GM23338 (cell line): ENCODE data around the gene CNNM4. TPM values are rescaled to one million over a fixed set of nuclear protein-coding genes. Genes with fewer than 3 reads are reported as not detected.

Source experiments
- ATAC-seq: fragments of 200-7000 bp; cut with Tn5 transposase; 3 replicates; pipeline ENCODE4 v1.9.1; 2020
- DNase-seq: peaks from one replicate; pipeline ENCODE4 v3.0.0-alpha.2; 2015; ENCODE audit warnings: low spot score
- H2AFZ ChIP-seq: fragments of 200-600 bp; sonication (generic); 2 replicates; pipeline ENCODE4 v1.8.0; 2016; ENCODE audit warnings: antibody characterized with exemption, mild to moderate bottlenecking, moderate library complexity
- H3F3A ChIP-seq: fragments of 200-600 bp; sonication (generic); replicated peaks from 2 replicates; pipeline ENCODE4 v1.8.0; 2017; ENCODE audit warnings: antibody characterized with exemption, mixed run types, low read depth
- H3K27ac ChIP-seq: fragments of 200-600 bp; sonication (generic); 2 replicates; pipeline ENCODE4 v1.6.1; 2016; ENCODE audit warnings: low read depth
- H3K27me3 ChIP-seq: fragments of 200-600 bp; sonication (generic); 2 replicates; pipeline ENCODE4 v1.8.0; 2016; ENCODE audit warnings: mild to moderate bottlenecking, mixed run types, moderate library complexity; ENCODE audit not compliant: insufficient read depth
- H3K36me3 ChIP-seq: fragments of 200-600 bp; sonication (generic); 2 replicates; pipeline ENCODE4 v1.8.0; 2016; ENCODE audit warnings: mild to moderate bottlenecking; ENCODE audit not compliant: insufficient read depth
- H3K4me1 ChIP-seq: fragments of 200-600 bp; sonication (generic); 2 replicates; pipeline ENCODE4 v1.8.0; 2016; ENCODE audit warnings: mild to moderate bottlenecking, moderate library complexity; ENCODE audit not compliant: insufficient read depth
- H3K4me2 ChIP-seq: fragments of 200-600 bp; sonication (generic); 2 replicates; pipeline ENCODE4 v1.7.1; 2017; ENCODE audit warnings: mixed run types
- H3K4me3 ChIP-seq: fragments of 200-600 bp; sonication (generic); 2 replicates; pipeline ENCODE4 v1.6.1; 2016; ENCODE audit warnings: mixed run types
- H3K79me2 ChIP-seq: fragments of 200-600 bp; sonication (generic); replicated peaks from 2 replicates; pipeline ENCODE4 v1.8.0; 2017; ENCODE audit warnings: mild to moderate bottlenecking; ENCODE audit not compliant: insufficient read depth
- H3K9me2 ChIP-seq: fragments of 200-600 bp; sonication (generic); 2 replicates; pipeline ENCODE4 v1.8.0; 2017; ENCODE audit not compliant: insufficient read depth
- H4K20me1 ChIP-seq: fragments of 200-600 bp; sonication (generic); replicated peaks from 2 replicates; pipeline ENCODE4 v1.8.0; 2017; ENCODE audit warnings: mild to moderate bottlenecking; ENCODE audit not compliant: insufficient read depth
- H3K27ac Mint-ChIP-seq: 2 replicates; pipeline ENCODE4 v1.8.0; 2020; ENCODE audit warnings: inconsistent platforms, mild to moderate bottlenecking, moderate library complexity, mixed read lengths
- H3K27me3 Mint-ChIP-seq: 3 replicates; pipeline ENCODE4 v1.8.0; 2022; ENCODE audit warnings: low read depth, mild to moderate bottlenecking, moderate library complexity, mixed read lengths, inconsistent platforms; ENCODE audit not compliant: insufficient read depth, poor library complexity
- H3K36me3 Mint-ChIP-seq: 3 replicates; pipeline ENCODE4 v1.8.0; 2021; ENCODE audit warnings: low read depth, mild to moderate bottlenecking, inconsistent platforms, moderate library complexity, mixed read lengths
- H3K4me1 Mint-ChIP-seq: 3 replicates; pipeline ENCODE4 v1.8.0; 2020; ENCODE audit warnings: mild to moderate bottlenecking, inconsistent platforms, mixed read lengths
- H3K4me3 Mint-ChIP-seq: 3 replicates; pipeline ENCODE4 v1.8.0; 2021; ENCODE audit warnings: moderate library complexity, mild to moderate bottlenecking, inconsistent platforms, mixed read lengths
- H3K9me3 Mint-ChIP-seq: 3 replicates; pipeline ENCODE4 v1.8.0; 2020; ENCODE audit warnings: moderate library complexity, mild to moderate bottlenecking, inconsistent platforms, mixed read lengths
- polyA plus RNA-seq: library from polyadenylated mRNA; unstranded; fragments of >200 nt; fragmentation: Nextera tagmentation; extraction: Ambion mirVana; gene quantifications from 2 replicates; pipeline ENCODE4 v1.2.1, GENCODE V29; 2016
- total RNA-seq: library from RNA; depleted of rRNA; stranded (reverse); fragments of >200 nt; shearing (Covaris generic); gene quantifications from 2 replicates; pipeline ENCODE4 v1.2.3, GENCODE V29; 2014
- TF ChIP-seq, protein P1 (sequence below): IDR thresholded peaks from one replicate; pipeline ENCODE4 v1.6.1; 2018; ENCODE audit warnings: antibody characterized with exemption; ENCODE audit not compliant: unreplicated experiment
- TF ChIP-seq, protein P2 (sequence below), 2 experiments: fragments of 200-600 bp in 1 of 2; sonication (generic) in 1 of 2; conservative IDR thresholded peaks; 2 replicates each; pipeline versions ENCODE4 v1.5.1 to v1.6.1; 2016 to 2017; ENCODE audit warnings: antibody characterized with exemption in 2 of 2, low read depth in 2 of 2, mild to moderate bottlenecking in 2 of 2, moderate library complexity in 1 of 2
- TF ChIP-seq, protein P3 (sequence below): fragments of 250-450 bp; sonication (Bioruptor Pico); IDR thresholded peaks from 2 replicates; pipeline ENCODE4 v1.5.0; 2020; ENCODE audit warnings: mild to moderate bottlenecking, moderate library complexity

Gene CNNM4
- total and polyA plus RNA-seq, 2 experiments from 2014 or later: 2.9 to 12.9 TPM

DNA sequence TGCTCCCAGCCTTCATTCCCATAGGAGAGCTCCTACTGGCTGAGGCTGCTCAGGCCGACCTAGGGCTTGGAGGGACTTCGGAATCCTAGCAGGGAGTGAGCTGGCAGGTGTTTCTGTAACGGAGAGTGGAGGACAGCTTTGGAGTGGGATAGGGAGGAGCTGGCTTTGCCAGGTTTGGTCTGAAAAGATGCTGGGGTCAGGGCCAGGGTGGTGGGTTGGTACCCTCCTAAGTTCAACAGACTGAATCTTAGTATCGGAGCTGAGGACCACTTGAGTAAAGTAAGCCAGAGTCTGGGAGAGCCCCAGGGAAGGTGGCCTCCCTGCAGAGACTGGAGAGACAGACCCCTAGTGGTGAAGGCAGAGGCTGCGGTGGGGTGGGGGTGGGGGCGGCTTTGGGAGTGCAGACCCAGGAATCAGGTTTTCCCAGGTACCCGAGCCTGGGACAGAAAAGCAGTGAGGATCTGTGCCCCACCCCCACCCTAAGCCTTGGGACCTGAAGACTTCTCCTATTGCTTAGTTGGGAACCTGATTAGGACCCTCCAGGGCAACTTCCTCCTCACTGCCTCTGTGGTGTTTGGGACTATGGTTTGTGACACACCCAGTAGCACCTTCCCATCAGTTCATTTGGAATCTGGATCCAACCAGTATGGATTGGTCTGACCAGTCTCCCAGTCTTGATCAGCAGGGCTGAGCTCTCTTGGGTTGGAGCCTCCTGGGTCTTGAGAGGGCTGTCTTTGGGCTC, 3.0 kb downstream of the CNNM4 start:
- Mint-ChIP-seq H3K27me3 (peaks cover 18% of the 10 kb centered on the region), H3K4me3 (peak overlapping the region; percentile 67), H3K4me1 (peaks cover 49% of the 10 kb centered on the region), H3K36me3 (no peaks in the 10 kb centered on the region), H3K27ac (peak overlapping the region; percentile 50; the same call in 1 of the 2 replicates), H3K9me3 (no peaks in the 10 kb centered on the region)
- H2AFZ ChIP-seq: peak overlapping the region; percentile 32; the same call in 1 of the 2 replicates
- ATAC-seq (peak; percentile 39), DNase-seq (peak; percentile 77)
- peak overlapping the region; percentile 72 for H3K27ac ChIP-seq
- H3K9me2 ChIP-seq: peaks cover 4% of the 10 kb centered on the region; the same call in 1 of the 2 replicates
- peaks cover 9% of the 10 kb centered on the region; the same call in 1 of the 2 replicates for H3K27me3 ChIP-seq
- TF ChIP-seq, protein P1, sequence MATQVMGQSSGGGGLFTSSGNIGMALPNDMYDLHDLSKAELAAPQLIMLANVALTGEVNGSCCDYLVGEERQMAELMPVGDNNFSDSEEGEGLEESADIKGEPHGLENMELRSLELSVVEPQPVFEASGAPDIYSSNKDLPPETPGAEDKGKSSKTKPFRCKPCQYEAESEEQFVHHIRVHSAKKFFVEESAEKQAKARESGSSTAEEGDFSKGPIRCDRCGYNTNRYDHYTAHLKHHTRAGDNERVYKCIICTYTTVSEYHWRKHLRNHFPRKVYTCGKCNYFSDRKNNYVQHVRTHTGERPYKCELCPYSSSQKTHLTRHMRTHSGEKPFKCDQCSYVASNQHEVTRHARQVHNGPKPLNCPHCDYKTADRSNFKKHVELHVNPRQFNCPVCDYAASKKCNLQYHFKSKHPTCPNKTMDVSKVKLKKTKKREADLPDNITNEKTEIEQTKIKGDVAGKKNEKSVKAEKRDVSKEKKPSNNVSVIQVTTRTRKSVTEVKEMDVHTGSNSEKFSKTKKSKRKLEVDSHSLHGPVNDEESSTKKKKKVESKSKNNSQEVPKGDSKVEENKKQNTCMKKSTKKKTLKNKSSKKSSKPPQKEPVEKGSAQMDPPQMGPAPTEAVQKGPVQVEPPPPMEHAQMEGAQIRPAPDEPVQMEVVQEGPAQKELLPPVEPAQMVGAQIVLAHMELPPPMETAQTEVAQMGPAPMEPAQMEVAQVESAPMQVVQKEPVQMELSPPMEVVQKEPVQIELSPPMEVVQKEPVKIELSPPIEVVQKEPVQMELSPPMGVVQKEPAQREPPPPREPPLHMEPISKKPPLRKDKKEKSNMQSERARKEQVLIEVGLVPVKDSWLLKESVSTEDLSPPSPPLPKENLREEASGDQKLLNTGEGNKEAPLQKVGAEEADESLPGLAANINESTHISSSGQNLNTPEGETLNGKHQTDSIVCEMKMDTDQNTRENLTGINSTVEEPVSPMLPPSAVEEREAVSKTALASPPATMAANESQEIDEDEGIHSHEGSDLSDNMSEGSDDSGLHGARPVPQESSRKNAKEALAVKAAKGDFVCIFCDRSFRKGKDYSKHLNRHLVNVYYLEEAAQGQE: no peak
- TF ChIP-seq, protein P2, sequence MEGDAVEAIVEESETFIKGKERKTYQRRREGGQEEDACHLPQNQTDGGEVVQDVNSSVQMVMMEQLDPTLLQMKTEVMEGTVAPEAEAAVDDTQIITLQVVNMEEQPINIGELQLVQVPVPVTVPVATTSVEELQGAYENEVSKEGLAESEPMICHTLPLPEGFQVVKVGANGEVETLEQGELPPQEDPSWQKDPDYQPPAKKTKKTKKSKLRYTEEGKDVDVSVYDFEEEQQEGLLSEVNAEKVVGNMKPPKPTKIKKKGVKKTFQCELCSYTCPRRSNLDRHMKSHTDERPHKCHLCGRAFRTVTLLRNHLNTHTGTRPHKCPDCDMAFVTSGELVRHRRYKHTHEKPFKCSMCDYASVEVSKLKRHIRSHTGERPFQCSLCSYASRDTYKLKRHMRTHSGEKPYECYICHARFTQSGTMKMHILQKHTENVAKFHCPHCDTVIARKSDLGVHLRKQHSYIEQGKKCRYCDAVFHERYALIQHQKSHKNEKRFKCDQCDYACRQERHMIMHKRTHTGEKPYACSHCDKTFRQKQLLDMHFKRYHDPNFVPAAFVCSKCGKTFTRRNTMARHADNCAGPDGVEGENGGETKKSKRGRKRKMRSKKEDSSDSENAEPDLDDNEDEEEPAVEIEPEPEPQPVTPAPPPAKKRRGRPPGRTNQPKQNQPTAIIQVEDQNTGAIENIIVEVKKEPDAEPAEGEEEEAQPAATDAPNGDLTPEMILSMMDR (conservative IDR thresholded peaks at IDR 0.05; ENCODE audit: low read depth in 2 of 2): peak; percentile 50 to 54
- TF ChIP-seq, protein P3, sequence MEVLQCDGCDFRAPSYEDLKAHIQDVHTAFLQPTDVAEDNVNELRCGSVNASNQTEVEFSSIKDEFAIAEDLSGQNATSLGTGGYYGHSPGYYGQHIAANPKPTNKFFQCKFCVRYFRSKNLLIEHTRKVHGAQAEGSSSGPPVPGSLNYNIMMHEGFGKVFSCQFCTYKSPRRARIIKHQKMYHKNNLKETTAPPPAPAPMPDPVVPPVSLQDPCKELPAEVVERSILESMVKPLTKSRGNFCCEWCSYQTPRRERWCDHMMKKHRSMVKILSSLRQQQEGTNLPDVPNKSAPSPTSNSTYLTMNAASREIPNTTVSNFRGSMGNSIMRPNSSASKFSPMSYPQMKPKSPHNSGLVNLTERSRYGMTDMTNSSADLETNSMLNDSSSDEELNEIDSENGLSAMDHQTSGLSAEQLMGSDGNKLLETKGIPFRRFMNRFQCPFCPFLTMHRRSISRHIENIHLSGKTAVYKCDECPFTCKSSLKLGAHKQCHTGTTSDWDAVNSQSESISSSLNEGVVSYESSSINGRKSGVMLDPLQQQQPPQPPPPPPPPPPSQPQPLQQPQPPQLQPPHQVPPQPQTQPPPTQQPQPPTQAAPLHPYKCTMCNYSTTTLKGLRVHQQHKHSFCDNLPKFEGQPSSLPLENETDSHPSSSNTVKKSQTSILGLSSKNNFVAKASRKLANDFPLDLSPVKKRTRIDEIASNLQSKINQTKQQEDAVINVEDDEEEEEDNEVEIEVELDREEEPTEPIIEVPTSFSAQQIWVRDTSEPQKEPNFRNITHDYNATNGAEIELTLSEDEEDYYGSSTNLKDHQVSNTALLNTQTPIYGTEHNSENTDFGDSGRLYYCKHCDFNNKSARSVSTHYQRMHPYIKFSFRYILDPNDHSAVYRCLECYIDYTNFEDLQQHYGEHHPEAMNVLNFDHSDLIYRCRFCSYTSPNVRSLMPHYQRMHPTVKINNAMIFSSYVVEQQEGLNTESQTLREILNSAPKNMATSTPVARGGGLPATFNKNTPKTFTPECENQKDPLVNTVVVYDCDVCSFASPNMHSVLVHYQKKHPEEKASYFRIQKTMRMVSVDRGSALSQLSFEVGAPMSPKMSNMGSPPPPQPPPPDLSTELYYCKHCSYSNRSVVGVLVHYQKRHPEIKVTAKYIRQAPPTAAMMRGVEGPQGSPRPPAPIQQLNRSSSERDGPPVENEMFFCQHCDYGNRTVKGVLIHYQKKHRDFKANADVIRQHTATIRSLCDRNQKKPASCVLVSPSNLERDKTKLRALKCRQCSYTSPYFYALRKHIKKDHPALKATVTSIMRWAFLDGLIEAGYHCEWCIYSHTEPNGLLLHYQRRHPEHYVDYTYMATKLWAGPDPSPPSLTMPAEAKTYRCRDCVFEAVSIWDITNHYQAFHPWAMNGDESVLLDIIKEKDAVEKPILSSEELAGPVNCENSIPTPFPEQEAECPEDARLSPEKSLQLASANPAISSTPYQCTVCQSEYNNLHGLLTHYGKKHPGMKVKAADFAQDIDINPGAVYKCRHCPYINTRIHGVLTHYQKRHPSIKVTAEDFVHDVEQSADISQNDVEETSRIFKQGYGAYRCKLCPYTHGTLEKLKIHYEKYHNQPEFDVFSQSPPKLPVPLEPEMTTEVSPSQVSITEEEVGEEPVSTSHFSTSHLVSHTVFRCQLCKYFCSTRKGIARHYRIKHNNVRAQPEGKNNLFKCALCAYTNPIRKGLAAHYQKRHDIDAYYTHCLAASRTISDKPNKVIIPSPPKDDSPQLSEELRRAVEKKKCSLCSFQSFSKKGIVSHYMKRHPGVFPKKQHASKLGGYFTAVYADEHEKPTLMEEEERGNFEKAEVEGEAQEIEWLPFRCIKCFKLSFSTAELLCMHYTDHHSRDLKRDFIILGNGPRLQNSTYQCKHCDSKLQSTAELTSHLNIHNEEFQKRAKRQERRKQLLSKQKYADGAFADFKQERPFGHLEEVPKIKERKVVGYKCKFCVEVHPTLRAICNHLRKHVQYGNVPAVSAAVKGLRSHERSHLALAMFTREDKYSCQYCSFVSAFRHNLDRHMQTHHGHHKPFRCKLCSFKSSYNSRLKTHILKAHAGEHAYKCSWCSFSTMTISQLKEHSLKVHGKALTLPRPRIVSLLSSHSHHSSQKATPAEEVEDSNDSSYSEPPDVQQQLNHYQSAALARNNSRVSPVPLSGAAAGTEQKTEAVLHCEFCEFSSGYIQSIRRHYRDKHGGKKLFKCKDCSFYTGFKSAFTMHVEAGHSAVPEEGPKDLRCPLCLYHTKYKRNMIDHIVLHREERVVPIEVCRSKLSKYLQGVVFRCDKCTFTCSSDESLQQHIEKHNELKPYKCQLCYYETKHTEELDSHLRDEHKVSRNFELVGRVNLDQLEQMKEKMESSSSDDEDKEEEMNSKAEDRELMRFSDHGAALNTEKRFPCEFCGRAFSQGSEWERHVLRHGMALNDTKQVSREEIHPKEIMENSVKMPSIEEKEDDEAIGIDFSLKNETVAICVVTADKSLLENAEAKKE: no peak
- peaks cover 29% of the 10 kb centered on the region for H3K79me2 ChIP-seq
- peaks cover 40% of the 10 kb centered on the region for H3K4me1 ChIP-seq
- H3K4me2 ChIP-seq: peak overlapping the region; percentile 84
- H4K20me1 ChIP-seq: peaks cover 8% of the 10 kb centered on the region; the same call in 1 of the 2 replicates
- peak overlapping the region; percentile 68 for H3K4me3 ChIP-seq
- peaks cover 18% of the 10 kb centered on the region for H3F3A ChIP-seq
- no peaks in the 10 kb centered on the region for H3K36me3 ChIP-seq
